Left lung (tissue), 10 donors: ENCODE measurements around the gene MT1M. TPM values are rescaled to one million over a fixed set of nuclear protein-coding genes. Genes with fewer than 3 reads are reported as not detected.

Experiments
- ATAC-seq: fragments of 200-7000 bp; cut with Tn5 transposase; one replicate; pipeline ENCODE4 v1.9.1; 2020; ENCODE audit warnings: moderate library complexity
- DNase-seq, 4 donors: peaks; one replicate each; pipeline ENCODE4 v3.0.0-alpha.2; 2013 to 2020
- H3K27ac ChIP-seq, 2 donors: fragments of 200-600 bp; sonication (generic) in 1 of 2; one replicate each; pipeline versions ENCODE4 v1.5.0 to v1.8.0; 2020 to 2021
- H3K27me3 ChIP-seq, 2 donors: fragments of 200-600 bp; sonication (generic) in 1 of 2; one replicate each; pipeline versions ENCODE4 v1.5.0 to v1.8.0; 2020 to 2021
- H3K36me3 ChIP-seq, 2 donors: fragments of 200-600 bp; sonication (generic) in 1 of 2; one replicate each; pipeline versions ENCODE4 v1.5.0 to v1.8.0; 2020 to 2021
- H3K4me1 ChIP-seq, 2 donors: fragments of 200-600 bp; one replicate each; pipeline ENCODE4 v1.8.0; 2021
- H3K4me3 ChIP-seq, 2 donors: fragments of 200-600 bp; sonication (generic) in 1 of 2; one replicate each; pipeline versions ENCODE4 v1.5.0 to v1.8.0; 2020 to 2021; ENCODE audit warnings: mild to moderate bottlenecking in 1 of 2
- H3K9me3 ChIP-seq, 2 donors: fragments of 200-600 bp; sonication (generic) in 1 of 2; one replicate each; pipeline versions ENCODE4 v1.5.0 to v1.8.0; 2020 to 2021
- intact Hi-C, 2 donors: fragments of 100-400 bp; cut with DNase I; formaldehyde crosslinking; loops; one replicate each; pipeline versions ENCODE4 v1.11.2 to v1.14.2; 2022
- polyA plus RNA-seq, 6 donors: library from polyadenylated mRNA; unstranded; fragments of 120-200 nt; gene quantifications; one replicate each; pipeline ENCODE4 v1.2.1, GENCODE V29; 2013; ENCODE audit not compliant: insufficient read length in 6 of 6
- total RNA-seq, 2 donors: library from RNA; stranded (reverse); fragmentation: NEBNext Ultra II Directional; extraction: Animal tissue kit (Norgen Biotek cat#: 25700); gene quantifications; one replicate each; pipeline ENCODE4 v1.2.1, GENCODE V29; 2021
- TF ChIP-seq, protein P1 (sequence below), 2 donors: fragments of 200-600 bp; sonication (generic) in 1 of 2; IDR thresholded peaks; one replicate each; pipeline versions ENCODE4 v1.5.0 to v1.8.0; 2021; ENCODE audit warnings: antibody characterized with exemption in 2 of 2
- donor health status: DM: no; HTN: yes; CAD: no.
- donor health status: DM: no; HTN: no; CAD: no.

Gene MT1M
- total and polyA plus RNA-seq, 8 donors: 0.29 to 32.5 (median 0.62) TPM

DNA sequence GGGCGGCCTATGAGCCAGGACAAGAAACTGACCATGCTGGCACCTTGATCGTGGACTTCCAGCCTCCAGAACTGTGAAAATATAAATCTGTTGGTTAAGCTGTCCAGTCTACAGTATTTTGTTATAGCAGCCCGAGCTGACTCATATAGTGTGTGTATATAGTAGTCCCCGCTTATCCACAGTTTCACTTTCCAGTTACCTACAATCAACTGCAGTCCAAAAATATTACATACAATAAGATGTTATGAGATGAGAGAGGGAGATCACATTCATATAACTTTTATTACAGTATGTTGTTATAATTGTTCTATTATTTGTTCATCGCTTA, 38.2 kb upstream of the MT1M start:
- DNase-seq (no peak), ATAC-seq (no peak)
- TF ChIP-seq, protein P1, sequence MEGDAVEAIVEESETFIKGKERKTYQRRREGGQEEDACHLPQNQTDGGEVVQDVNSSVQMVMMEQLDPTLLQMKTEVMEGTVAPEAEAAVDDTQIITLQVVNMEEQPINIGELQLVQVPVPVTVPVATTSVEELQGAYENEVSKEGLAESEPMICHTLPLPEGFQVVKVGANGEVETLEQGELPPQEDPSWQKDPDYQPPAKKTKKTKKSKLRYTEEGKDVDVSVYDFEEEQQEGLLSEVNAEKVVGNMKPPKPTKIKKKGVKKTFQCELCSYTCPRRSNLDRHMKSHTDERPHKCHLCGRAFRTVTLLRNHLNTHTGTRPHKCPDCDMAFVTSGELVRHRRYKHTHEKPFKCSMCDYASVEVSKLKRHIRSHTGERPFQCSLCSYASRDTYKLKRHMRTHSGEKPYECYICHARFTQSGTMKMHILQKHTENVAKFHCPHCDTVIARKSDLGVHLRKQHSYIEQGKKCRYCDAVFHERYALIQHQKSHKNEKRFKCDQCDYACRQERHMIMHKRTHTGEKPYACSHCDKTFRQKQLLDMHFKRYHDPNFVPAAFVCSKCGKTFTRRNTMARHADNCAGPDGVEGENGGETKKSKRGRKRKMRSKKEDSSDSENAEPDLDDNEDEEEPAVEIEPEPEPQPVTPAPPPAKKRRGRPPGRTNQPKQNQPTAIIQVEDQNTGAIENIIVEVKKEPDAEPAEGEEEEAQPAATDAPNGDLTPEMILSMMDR (IDR thresholded peaks at IDR 0.05): no peak
- H3K27ac ChIP-seq: no peak overlapping the region
- peaks cover 11 to 23% of the 10 kb centered on the region in 2 donors for H3K27me3 ChIP-seq
- intact Hi-C loops: no loop called here
- H3K36me3 ChIP-seq: no peaks in the 10 kb centered on the region
- H3K9me3 ChIP-seq: no peaks in the 10 kb centered on the region
- peaks cover 0 to 13% of the 10 kb centered on the region in 2 donors for H3K4me1 ChIP-seq
- H3K4me3 ChIP-seq: no peak overlapping the region

DNA sequence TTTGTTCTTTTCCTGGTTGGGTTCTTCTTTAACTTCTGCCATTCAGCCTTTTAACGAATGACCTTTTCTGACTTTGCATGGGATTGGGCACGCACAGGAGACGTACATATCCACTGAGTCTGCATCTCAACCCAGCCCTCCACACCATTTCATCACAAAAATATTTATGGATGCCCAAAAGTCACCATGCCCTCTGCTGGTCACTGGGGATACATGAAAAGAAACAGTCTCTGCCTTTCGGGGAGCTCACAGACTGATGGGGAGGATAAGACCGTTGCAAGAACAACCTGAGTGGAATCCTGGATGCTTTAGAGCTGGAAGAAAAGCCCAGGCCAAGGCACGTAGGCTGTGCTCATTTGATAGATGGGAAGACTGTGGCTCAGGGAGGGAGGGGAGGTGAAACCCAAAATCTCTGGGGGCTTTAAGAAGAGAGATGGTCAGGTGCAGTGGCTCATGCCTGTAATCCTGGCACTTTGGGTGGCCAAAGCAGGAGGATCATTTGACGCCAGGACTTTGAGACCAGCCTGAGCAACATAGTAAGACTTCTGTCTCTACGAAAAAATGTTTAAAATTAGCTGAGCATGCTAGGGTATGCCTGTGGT, 32.0 kb upstream of the MT1M start:
- no peaks in the 10 kb centered on the region for H3K27me3 ChIP-seq
- no peak overlapping the region for H3K4me3 ChIP-seq
- no peaks in the 10 kb centered on the region for H3K9me3 ChIP-seq
- no peak overlapping the region for H3K27ac ChIP-seq
- H3K4me1 ChIP-seq: peaks cover 0 to 6% of the 10 kb centered on the region in 2 donors
- DNase-seq (no peak), ATAC-seq (peak; percentile 70)
- TF ChIP-seq, protein P1 (IDR thresholded peaks at IDR 0.05): peak; percentile 37 to 58
- intact Hi-C loops: no loop called here
- no peaks in the 10 kb centered on the region for H3K36me3 ChIP-seq

DNA sequence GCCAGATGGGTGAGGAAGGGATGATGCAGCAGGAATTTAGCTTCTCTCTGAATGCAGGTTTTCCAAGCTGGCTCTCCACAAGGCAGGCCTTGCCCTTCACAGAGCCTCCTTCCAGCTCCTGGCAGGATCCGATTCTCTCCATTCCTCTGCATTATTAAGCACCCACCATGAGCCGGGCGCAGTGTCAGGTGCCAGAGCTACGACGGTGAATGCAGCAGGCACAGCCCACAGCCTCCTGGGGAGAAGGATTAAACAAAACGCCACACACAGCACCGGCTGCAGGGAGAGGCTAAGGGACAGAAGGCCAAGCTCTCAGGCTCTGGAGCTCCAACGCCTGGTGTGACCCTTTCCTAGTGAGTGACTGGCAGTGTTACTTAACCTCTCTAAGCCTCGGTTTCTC, 31.1 kb upstream of the MT1M start:
- TF ChIP-seq, protein P1 (IDR thresholded peaks at IDR 0.05): no peak
- intact Hi-C loops: no loop called here
- no peak overlapping the region for H3K4me3 ChIP-seq
- no peaks in the 10 kb centered on the region for H3K9me3 ChIP-seq
- H3K4me1 ChIP-seq: peaks cover 6 to 14% of the 10 kb centered on the region in 2 donors
- H3K36me3 ChIP-seq: no peaks in the 10 kb centered on the region
- no peak overlapping the region for H3K27ac ChIP-seq
- DNase-seq (no peak), ATAC-seq (no peak)
- H3K27me3 ChIP-seq: no peaks in the 10 kb centered on the region

DNA sequence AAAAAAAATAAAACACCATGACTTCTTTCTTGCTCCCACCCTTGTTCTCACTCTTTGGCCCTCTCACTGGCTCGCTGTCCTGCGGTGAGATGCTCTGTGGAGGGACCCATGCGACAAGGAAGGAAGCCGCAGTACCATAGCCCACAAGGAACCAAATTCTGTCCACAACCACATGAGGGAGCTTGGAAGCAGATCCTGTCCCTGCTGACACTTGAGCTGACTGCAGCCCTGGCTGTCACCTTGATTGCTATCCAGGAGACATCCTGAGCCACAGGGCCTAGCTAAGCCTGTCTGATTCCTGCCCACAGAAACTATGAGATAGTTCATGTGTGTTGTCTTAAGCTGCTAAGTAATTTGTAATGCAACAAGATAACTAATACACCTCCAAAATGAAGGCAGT, 28.9 kb upstream of the MT1M start:
- no peak overlapping the region for H3K4me3 ChIP-seq
- no peaks in the 10 kb centered on the region for H3K9me3 ChIP-seq
- H3K27ac ChIP-seq: no peak overlapping the region
- intact Hi-C loops: no loop called here
- TF ChIP-seq, protein P1 (IDR thresholded peaks at IDR 0.05): peak; percentile 34 to 38
- peak in 1 of 4 donors; percentile 43 for DNase-seq
- no peaks in the 10 kb centered on the region for H3K36me3 ChIP-seq
- H3K4me1 ChIP-seq: peaks cover 21 to 32% of the 10 kb centered on the region in 2 donors
- H3K27me3 ChIP-seq: no peaks in the 10 kb centered on the region
- no peak for ATAC-seq

DNA sequence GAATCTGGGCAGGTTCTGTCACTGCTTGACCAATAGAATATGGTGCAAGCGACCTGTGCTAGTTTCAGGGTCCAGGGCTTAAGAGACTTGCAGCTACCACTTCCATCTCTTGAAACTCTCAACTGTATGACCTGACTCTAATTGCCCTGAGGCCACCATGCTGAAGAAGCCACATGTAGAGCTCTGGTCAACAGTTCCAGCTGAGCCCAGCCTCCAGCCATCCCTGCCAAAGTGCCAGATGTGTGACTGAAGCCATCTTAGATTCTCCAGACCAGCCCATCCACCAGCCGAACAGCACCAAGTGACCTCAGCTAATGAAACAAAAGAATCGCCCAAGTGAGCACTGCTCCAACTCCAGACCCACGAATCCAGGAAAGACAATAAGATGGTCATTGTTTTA, 27.5 kb upstream of the MT1M start:
- Histone ChIP-seq H3K4me1 (peaks cover 23 to 43% of the 10 kb centered on the region in 2 donors), H3K4me3 (no peak overlapping the region), H3K36me3 (no peaks in the 10 kb centered on the region), H3K27ac (peak overlapping the region in 1 of 2 donors; percentile 93), H3K9me3 (no peaks in the 10 kb centered on the region), H3K27me3 (no peaks in the 10 kb centered on the region)
- no peak for DNase-seq
- intact Hi-C loops: no loop called here
- ATAC-seq: no peak
- TF ChIP-seq, protein P1 (IDR thresholded peaks at IDR 0.05): no peak
